ENCODE results near the gene JPT2.
"Not testable (repeated sequence)": the region's sequence is repeated elsewhere in the genome, so short reads cannot be mapped to it uniquely, and the experiment has no call there.

DNA sequence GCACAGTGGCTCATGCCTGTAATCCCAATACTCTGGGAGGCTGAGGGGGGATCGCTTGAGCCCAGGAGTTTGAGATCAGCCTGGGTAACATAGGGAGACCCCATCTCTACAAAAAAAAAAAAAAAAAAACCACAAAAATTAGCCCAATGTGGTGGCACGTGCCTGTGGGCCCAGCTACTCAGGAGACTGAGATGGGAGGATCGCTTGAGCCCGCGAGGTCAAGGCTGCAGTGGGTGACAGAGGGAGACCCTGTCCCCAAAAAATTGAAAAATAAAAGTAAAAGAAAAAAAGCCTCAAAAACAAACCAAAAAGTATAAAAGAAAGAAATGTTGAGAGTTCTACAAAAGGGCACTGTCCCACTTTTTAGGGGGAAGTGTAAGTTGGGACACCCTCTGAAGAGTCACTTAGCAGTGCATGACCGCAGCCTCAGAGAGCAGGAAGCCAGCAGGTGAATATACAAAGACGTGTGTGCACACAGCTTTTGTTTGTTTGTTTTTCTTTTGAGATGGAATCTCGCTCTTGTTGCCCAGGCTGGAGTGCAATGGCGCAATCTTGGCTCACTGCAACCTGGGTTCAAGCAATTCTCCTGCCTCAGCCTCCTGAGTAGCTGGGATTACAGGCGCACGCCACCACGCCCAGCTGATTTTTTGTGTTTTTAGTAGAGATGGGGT is 41.6 kb downstream of the JPT2 start:
- TF ChIP-seq POLR2A (IDR thresholded peaks at IDR 0.05; ENCODE audit: low read depth, low read length); POLR2AphosphoS5 (IDR thresholded peaks at IDR 0.05; ENCODE audit: low read depth, low read length); PAX5 (IDR thresholded peaks at IDR 0.05; ENCODE audit: insufficient read depth, low read length, severe bottlenecking); TAF1 (IDR thresholded peaks at IDR 0.05; ENCODE audit: low read depth, low read length): not testable (repeated sequence)
